Stomach smooth muscle (tissue), 2 donors: ENCODE results near the gene TCFL5.

ENCODE experiments used
- H3K27ac ChIP-seq: one replicate; pipeline ENCODE4 v1.7.0; 2013; ENCODE audit warnings: mild to moderate bottlenecking, low read length, inconsistent platforms
- H3K27me3 ChIP-seq, 2 donors: one replicate each; pipeline ENCODE4 v1.7.0; 2013; ENCODE audit warnings: low read length in 2 of 2; ENCODE audit not compliant: insufficient read depth in 2 of 2, control insufficient read depth in 1 of 2
- H3K36me3 ChIP-seq, 2 donors: one replicate each; pipeline ENCODE4 v1.7.0; 2013; ENCODE audit warnings: low read length in 2 of 2; ENCODE audit not compliant: control insufficient read depth in 2 of 2, insufficient read depth in 2 of 2
- H3K4me1 ChIP-seq: one replicate; pipeline ENCODE4 v1.7.0; 2013; ENCODE audit warnings: low read length; ENCODE audit not compliant: control insufficient read depth, insufficient read depth
- H3K4me3 ChIP-seq, 2 donors: one replicate each; pipeline ENCODE4 v1.7.0; 2013; ENCODE audit warnings: low read length in 2 of 2
- H3K9ac ChIP-seq, 2 donors: one replicate each; pipeline ENCODE4 v1.7.0; 2013; ENCODE audit warnings: low read length in 2 of 2, mild to moderate bottlenecking in 1 of 2
- H3K9me3 ChIP-seq, 2 donors: one replicate each; pipeline ENCODE4 v1.7.0; 2013; ENCODE audit warnings: low read length in 2 of 2; ENCODE audit not compliant: control insufficient read depth in 2 of 2
- donor health status: healthy.
- donor health status: Pancreatic carcinoma.

The TCFL5 gene

GRCh38 chr20:62839261-62839660 lies 22.4 kb downstream of the TCFL5 start:
- Histone ChIP-seq H3K27ac (no peak overlapping the region), H3K9me3 (no peaks in the 10 kb centered on the region), H3K9ac (no peak overlapping the region), H3K4me1 (no peaks in the 10 kb centered on the region), H3K36me3 (no peaks in the 10 kb centered on the region), H3K4me3 (no peak overlapping the region), H3K27me3 (peaks cover 0 to 9% of the 10 kb centered on the region in 2 donors)

DNA sequence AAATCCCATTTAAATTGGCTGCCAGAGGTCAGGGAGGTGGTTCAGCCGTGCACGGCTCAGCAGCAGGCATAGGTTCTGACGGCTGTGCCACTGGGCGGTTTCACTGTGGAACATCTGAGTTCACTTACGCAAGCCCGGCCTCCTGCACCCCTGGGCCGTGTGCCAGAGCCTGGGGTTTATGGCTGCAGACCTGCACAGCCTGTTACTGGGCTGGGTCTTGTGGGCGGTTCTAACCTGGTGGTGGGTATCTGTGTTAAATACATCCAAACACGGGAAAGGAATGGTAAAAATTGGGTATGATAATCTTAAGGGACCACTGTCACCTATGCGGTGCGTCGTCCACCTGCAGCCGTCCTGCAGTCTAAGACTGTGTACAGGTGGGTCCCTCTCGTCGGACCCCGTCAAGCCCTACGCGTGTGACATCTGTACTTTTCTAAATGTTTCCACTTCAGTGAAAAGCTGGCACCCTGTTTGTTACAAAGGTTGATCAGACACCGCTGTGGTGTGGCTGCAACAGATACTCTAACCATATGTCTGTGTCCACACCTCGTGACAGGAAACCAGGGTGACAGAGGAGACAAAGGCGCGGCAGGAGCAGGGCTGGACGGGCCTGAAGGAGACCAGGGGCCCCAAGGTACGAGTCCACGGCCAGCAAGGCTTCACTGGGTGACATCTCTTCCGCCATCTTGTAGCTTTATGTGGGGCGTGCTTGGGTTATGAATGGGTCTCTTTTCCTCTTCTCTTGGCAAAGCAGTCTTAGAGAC lies 23.3 kb downstream of the TCFL5 start:
- no peaks in the 10 kb centered on the region for H3K4me1 ChIP-seq
- no peaks in the 10 kb centered on the region for H3K36me3 ChIP-seq
- H3K27me3 ChIP-seq = peaks cover 0 to 9% of the 10 kb centered on the region in 2 donors
- no peaks in the 10 kb centered on the region for H3K9me3 ChIP-seq
- no peak overlapping the region for H3K9ac ChIP-seq
- no peak overlapping the region for H3K4me3 ChIP-seq
- no peak overlapping the region for H3K27ac ChIP-seq

GRCh38 chr20:62837790-62838127 lies 23.9 kb downstream of the TCFL5 start:
- H3K36me3 ChIP-seq = no peaks in the 10 kb centered on the region
- no peak overlapping the region for H3K27ac ChIP-seq

DNA sequence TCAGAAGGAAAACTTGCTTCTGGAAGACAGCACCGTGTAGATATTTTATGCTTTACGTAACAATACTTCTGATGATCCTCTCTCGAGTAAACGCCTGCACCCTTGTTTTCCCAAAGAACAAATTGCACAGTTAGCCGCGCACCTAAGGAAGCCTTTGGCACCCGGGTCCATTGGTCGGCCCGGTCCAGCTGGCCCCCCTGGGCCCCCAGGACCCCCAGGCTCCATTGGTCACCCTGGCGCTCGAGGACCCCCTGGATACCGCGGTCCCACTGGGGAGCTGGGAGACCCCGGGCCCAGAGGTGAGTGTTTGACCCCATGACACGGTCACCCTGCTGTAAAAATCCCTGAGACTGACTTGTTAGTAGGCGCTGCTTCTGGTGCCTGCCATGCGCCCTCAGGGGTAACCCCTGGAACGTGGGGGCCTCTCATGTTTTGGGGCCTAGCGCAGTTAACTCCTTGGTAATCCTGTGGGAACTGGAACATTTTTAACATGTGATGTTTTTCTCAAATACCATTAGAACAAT lies 24.6 kb downstream of the TCFL5 start:
- Histone ChIP-seq H3K36me3 (no peaks in the 10 kb centered on the region), H3K9ac (no peak overlapping the region), H3K4me1 (peaks cover 3% of the 10 kb centered on the region), H3K4me3 (no peak overlapping the region), H3K27me3 (peaks cover 0 to 9% of the 10 kb centered on the region in 2 donors), H3K27ac (no peak overlapping the region), H3K9me3 (no peaks in the 10 kb centered on the region)

More at GRCh38 chr20:62837790-62838127, 23.9 kb downstream of the TCFL5 start:
- Histone ChIP-seq H3K9me3 (no peaks in the 10 kb centered on the region), H3K4me3 (no peak overlapping the region), H3K9ac (no peak overlapping the region), H3K27me3 (peaks cover 0 to 9% of the 10 kb centered on the region in 2 donors), H3K4me1 (no peaks in the 10 kb centered on the region)

- Histone ChIP-seq H3K9ac (no peak overlapping the region), H3K4me3 (no peak overlapping the region), H3K4me1 (peaks cover 8% of the 10 kb centered on the region), H3K27ac (no peak overlapping the region), H3K27me3 (peaks cover 0 to 9% of the 10 kb centered on the region in 2 donors), H3K36me3 (no peaks in the 10 kb centered on the region), H3K9me3 (no peaks in the 10 kb centered on the region)
These were observed 25.4 kb downstream of the TCFL5 start for GRCh38 chr20:62835931-62836861.

DNA sequence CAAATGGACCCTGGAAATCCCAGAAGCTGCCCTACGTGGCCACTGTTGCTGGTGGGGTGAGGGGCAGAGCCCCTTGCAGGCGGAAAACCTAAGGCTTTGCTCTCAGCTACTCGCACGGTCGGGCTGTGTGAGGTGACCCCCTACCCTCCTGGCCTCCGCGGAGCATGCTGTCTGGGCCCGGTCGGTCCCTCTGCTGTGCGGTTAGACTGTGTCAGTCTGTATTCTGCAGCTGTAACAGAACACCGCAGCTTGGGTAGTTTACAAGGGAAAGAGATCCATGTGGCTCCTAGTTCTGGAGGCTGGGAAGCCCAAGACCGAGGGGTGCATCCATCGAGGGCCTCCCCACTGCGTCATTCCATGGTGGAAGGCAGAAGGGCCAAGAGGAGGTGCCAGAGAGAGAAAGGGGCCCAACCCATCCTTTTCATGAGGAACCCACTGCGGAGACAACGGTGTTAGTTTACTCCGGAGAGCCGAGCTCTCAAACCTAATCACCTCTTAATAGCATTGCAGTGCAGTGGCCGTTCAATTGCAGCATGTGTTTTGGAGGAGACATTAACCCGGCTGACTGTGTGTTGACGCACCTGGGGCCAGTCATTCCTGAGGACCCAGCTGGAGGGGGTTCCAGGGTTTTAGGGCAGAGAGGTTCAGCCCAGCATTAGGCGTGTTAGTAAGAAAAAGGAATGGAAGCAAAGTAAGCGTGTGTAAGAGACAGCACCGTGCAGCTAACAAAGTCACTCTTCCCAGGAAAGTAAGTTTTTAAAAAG lies 26.5 kb downstream of the TCFL5 start:
- Histone ChIP-seq H3K27ac (no peak overlapping the region), H3K36me3 (no peaks in the 10 kb centered on the region), H3K4me3 (no peak overlapping the region)

GRCh38 chr20:62832951-62833391 lies 28.7 kb downstream of the TCFL5 start:
- Histone ChIP-seq H3K36me3 (no peaks in the 10 kb centered on the region), H3K27ac (no peak overlapping the region), H3K9ac (no peak overlapping the region), H3K9me3 (no peaks in the 10 kb centered on the region), H3K4me3 (no peak overlapping the region), H3K27me3 (peaks cover 0 to 6% of the 10 kb centered on the region in 2 donors), H3K4me1 (peaks cover 8% of the 10 kb centered on the region)

More for the DNA sequence above, 26.5 kb downstream of the TCFL5 start:
- Histone ChIP-seq H3K9me3 (no peaks in the 10 kb centered on the region), H3K9ac (no peak overlapping the region), H3K4me1 (peaks cover 8% of the 10 kb centered on the region), H3K27me3 (peaks cover 0 to 9% of the 10 kb centered on the region in 2 donors)

GRCh38 chr20:62832212-62832922 lies 29.3 kb downstream of the TCFL5 start:
- Histone ChIP-seq H3K27me3 (peaks cover 0 to 6% of the 10 kb centered on the region in 2 donors), H3K9me3 (no peaks in the 10 kb centered on the region), H3K27ac (no peak overlapping the region), H3K4me3 (no peak overlapping the region), H3K9ac (no peak overlapping the region), H3K36me3 (no peaks in the 10 kb centered on the region), H3K4me1 (peaks cover 8% of the 10 kb centered on the region)

GRCh38 chr20:62831854-62832211 lies 29.8 kb downstream of the TCFL5 start:
- no peak overlapping the region for H3K9ac ChIP-seq
- H3K27me3 ChIP-seq = peaks cover 0 to 6% of the 10 kb centered on the region in 2 donors
- H3K4me1 ChIP-seq = peaks cover 8% of the 10 kb centered on the region
- no peaks in the 10 kb centered on the region for H3K36me3 ChIP-seq
- H3K9me3 ChIP-seq = no peaks in the 10 kb centered on the region
- no peak overlapping the region for H3K27ac ChIP-seq
- H3K4me3 ChIP-seq = no peak overlapping the region

GRCh38 chr20:62831361-62831788 lies 30.2 kb downstream of the TCFL5 start:
- Histone ChIP-seq H3K27me3 (peaks cover 0 to 2% of the 10 kb centered on the region in 2 donors), H3K9ac (no peak overlapping the region), H3K36me3 (no peaks in the 10 kb centered on the region), H3K4me1 (peaks cover 8% of the 10 kb centered on the region), H3K27ac (no peak overlapping the region), H3K9me3 (no peaks in the 10 kb centered on the region), H3K4me3 (no peak overlapping the region)
